Fibroblast of the aortic adventitia (primary cell): Measurements from ENCODE around the gene OR1M1. TPM values are rescaled to one million over a fixed set of nuclear protein-coding genes. Genes with fewer than 3 reads are reported as not detected.

ENCODE experiments used
- DNase-seq: peaks from one replicate; pipeline ENCODE4 v3.0.0-alpha.2; 2010; ENCODE audit warnings: low read depth
- H3K4me3 ChIP-seq: 2 replicates; pipeline ENCODE4 v1.5.1; 2011; ENCODE audit warnings: low read depth, mild to moderate bottlenecking, control low read depth, low read length, moderate library complexity
- total RNA-seq: library from RNA; depleted of rRNA; stranded (reverse); fragments of >200 nt; gene quantifications from 2 replicates; pipeline ENCODE4 v1.2.3, GENCODE V29; 2012; ENCODE audit warnings: low replicate concordance
- TF ChIP-seq, protein P1 (sequence below): IDR thresholded peaks from 2 replicates; pipeline ENCODE4 v1.5.1; 2011; ENCODE audit warnings: mild to moderate bottlenecking, low read length, control low read depth, inconsistent platforms; ENCODE audit not compliant: insufficient read depth

Gene OR1M1
- total RNA-seq, 1 donor, result not detected

DNA sequence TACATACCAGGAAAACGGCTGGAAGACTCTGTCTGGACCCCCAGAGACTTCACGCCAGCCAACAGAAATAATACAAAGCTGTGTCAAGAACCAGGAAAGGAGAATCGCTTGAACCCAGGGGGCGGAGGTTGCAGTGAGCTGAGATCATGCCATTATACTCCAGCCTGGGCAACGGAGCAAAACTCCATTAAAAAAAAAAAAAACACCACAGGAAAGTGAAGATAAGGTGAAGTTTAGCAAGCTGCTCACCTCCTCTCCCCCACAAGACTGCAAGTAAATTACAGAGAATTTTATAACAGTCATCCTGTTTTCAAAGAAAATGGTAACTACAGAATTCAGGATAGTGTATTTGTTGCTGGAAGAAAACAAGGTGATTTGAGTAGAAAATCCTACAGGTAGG is 29.7 kb downstream of the OR1M1 start:
- DNase-seq, result no peak
- no peak overlapping the region for H3K4me3 ChIP-seq
- TF ChIP-seq, protein P1, sequence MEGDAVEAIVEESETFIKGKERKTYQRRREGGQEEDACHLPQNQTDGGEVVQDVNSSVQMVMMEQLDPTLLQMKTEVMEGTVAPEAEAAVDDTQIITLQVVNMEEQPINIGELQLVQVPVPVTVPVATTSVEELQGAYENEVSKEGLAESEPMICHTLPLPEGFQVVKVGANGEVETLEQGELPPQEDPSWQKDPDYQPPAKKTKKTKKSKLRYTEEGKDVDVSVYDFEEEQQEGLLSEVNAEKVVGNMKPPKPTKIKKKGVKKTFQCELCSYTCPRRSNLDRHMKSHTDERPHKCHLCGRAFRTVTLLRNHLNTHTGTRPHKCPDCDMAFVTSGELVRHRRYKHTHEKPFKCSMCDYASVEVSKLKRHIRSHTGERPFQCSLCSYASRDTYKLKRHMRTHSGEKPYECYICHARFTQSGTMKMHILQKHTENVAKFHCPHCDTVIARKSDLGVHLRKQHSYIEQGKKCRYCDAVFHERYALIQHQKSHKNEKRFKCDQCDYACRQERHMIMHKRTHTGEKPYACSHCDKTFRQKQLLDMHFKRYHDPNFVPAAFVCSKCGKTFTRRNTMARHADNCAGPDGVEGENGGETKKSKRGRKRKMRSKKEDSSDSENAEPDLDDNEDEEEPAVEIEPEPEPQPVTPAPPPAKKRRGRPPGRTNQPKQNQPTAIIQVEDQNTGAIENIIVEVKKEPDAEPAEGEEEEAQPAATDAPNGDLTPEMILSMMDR, result no peak

DNA sequence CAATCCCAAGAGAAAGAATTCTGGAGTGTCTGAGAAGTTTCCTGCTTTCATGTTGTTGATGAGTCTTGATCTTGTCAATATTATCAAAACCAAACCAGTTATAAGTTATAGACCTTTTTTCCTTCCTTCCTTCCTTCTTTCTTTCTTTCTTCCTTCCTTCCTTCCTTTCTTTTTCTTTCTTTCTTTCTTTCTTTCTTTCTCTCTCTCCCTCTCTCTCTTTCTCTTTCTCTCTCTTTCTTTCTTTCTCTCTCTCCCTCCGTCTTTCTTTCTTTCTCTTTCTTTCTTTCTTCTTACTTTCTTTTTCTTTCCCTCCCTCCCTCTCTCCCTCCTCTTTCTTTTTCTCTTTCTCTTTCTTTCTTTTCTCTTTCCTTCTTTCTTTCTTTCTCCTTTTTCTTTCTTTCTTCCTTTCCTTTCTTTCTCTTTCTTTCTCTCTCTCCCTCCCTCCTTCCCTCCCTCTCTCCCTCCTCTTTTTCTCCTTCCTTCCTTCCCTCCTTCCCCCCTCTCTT is 40.1 kb downstream of the OR1M1 start, which contains the start of gene OR7G3:
Gene OR7G3, minus strand, starts transcription at position 51 of the 506 bp plus-strand sequence. Its CDS starts 0 bp downstream, at position 51.
- DNase-seq, result no peak
- TF ChIP-seq, protein P1, result no peak

DNA sequence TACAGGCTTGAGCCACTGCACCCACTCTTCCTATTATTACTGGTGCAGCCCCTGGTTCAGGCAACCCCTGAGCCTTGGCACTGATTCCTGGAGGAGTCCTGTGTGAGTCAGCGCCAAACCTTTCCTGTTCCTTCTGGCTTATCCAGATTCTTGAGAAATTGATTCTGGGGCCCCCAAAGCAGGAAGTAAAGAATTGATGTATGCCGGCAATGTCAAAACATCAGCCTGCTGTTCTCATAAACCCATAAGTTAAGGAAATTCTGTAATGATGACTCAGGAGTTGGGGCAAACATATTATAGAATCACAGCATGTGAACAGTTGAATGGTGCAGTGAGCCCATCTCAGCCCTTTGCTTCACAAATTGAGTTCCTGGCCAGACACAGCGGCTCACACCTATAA is 41.3 kb downstream of the OR1M1 start:
- no peak overlapping the region for H3K4me3 ChIP-seq
- TF ChIP-seq, protein P1, result no peak
- no peak for DNase-seq

More for the DNA sequence above, 40.1 kb downstream of the OR1M1 start, which contains the start of gene OR7G3:
- H3K4me3 ChIP-seq, result no peak within 1 kb of the TSS

DNA sequence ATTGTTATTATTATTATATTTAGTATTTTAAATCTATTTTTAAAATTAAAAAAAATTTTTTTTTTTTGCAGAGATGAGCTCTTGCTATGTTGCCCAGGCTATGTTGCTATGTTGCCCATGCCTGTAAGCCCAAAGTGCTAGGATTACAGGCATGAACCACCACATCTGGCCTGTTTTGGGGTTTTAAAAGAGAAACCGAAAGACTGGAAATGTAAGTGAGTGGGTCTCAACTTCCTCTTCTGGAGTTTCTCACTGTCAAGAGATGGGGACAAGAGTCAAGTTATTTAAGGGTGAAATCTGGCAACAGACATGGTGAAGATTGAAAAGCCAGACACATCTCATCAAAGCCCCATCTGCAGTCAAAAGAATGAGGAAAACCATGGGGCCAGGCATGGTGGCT is 44.1 kb downstream of the OR1M1 start:
- DNase-seq, result no peak
- no peak overlapping the region for H3K4me3 ChIP-seq
- TF ChIP-seq, protein P1, result no peak

DNA sequence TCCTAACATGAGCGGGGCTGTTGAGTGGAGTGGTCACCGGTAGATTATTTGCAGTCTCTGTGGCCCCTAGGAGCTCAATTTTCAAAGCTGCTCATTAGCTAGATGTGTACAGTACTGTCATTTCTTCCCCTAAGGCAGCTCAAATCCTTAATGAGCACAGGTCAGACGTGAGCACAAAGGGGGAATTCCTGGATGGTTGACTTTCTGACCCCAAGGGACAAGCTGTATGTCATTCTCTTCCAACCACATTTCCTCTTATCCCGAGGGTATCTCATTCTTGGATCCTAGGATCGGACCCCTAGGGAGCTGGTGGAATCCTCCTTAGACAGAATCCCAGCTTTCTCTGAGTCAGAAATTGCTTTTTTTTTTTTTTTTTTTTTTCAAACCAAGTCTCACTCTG is 45.6 kb downstream of the OR1M1 start:
- TF ChIP-seq, protein P1, result no peak
- DNase-seq, result no peak
- no peak overlapping the region for H3K4me3 ChIP-seq

DNA sequence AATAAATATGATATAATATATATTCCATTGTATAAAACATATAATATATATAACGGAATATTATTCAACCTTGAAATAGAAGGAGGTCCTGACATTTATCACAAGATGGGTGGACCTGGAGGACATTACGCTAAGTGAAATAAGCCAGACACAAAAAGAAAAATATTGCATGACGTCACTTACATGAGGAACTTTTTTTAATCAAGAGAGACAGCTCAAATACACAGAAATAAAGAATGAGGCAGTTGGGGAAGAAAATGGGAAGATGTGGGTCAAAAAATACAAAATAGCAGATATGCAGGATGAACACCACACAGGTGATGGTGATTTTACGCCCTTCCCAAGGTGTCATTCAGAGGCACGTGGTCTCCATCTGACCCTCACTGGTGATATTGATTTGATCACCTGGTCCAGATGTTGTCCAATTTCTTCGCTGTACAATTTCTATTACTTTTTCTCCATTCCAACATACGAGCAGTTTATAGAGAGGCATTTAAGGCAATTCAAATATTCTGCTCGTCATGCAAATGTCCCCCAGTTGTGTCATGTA is 52.8 kb downstream of the OR1M1 start:
- H3K4me3 ChIP-seq, result peak overlapping the region; percentile 91
- peak; percentile 16 for DNase-seq
- TF ChIP-seq, protein P1, result no peak
